ENCODE results near the gene ROBO2. TPM values are rescaled to one million over a fixed set of nuclear protein-coding genes. Genes with fewer than 3 reads are reported as not detected.

The ROBO2 gene
- total and polyA plus RNA-seq, 2 experiments from 2014 or later = 1.5 to 7.8 TPM

- TF ChIP-seq ZNF462 (CRISPR knock-in tag; IDR thresholded peaks at IDR 0.05) = no peak
- no peak for TF ChIP-seq STAT1 (IDR thresholded peaks at IDR 0.05; ENCODE audit: unreplicated experiment)
- TF ChIP-seq ZNF331 (CRISPR knock-in tag; IDR thresholded peaks at IDR 0.05; ENCODE audit: low read depth) = no peak
- no peak for TF ChIP-seq REST (IDR thresholded peaks at IDR 0.05; ENCODE audit: unreplicated experiment)
- no peak for TF ChIP-seq ZNF114 (CRISPR knock-in tag; IDR thresholded peaks at IDR 0.05)
Measured at GRCh38 chr3:77693147-77693546, 653.2 kb downstream of the ROBO2 start (continued).

GRCh38 chr3:77699125-77699691 is 659.3 kb downstream of the ROBO2 start:
- Histone ChIP-seq H3K27me3 (ENCODE audit: insufficient read depth) (no peaks in the 10 kb centered on the region), H3F3A (replicated peaks; ENCODE audit: low read depth) (no peaks in the 10 kb centered on the region), H3K36me3 (ENCODE audit: insufficient read depth) (no peaks in the 10 kb centered on the region), H3K79me2 (replicated peaks; ENCODE audit: insufficient read depth) (no peaks in the 10 kb centered on the region), H3K4me1 (ENCODE audit: insufficient read depth) (peaks cover 7% of the 10 kb centered on the region; the same call in 1 of the 2 replicates), H4K20me1 (replicated peaks; ENCODE audit: insufficient read depth) (no peaks in the 10 kb centered on the region), H3K27ac (ENCODE audit: low read depth) (no peak overlapping the region), H3K4me3 (no peak overlapping the region), H3K9me2 (ENCODE audit: insufficient read depth) (peaks cover 13% of the 10 kb centered on the region), H3K4me2 (no peak overlapping the region), H2AFZ (no peak overlapping the region)
- Mint-ChIP-seq H3K36me3 (ENCODE audit: low read depth) (no peaks in the 10 kb centered on the region; the same call in 2 of the 3 replicates), H3K4me3 (no peak overlapping the region), H3K9me3 (peaks cover 4% of the 10 kb centered on the region; the same call in 1 of the 3 replicates), H3K27me3 (ENCODE audit: insufficient read depth, low read depth, poor library complexity) (peaks cover 3% of the 10 kb centered on the region), H3K4me1 (peaks cover 10% of the 10 kb centered on the region), H3K27ac (no peak overlapping the region)
- ATAC-seq = no peak
- no peak for DNase-seq (ENCODE audit: low spot score)
- TF ChIP-seq ZNF462 (CRISPR knock-in tag; IDR thresholded peaks at IDR 0.05) = no peak
